ENCODE results near the gene AZGP1.

GRCh38 chr7:99955247-99955646, 20.6 kb downstream of the AZGP1 start:
- no peak for TF ChIP-seq CTCF (IDR thresholded peaks at IDR 0.05 in 4 of 5, conservative IDR thresholded peaks at IDR 0.05 in 1 of 5)
- TF ChIP-seq POLR2A (IDR thresholded peaks at IDR 0.05) = no peak

All from gastrocnemius medialis (tissue), 4 donors.